ENCODE data around the gene TTLL10. TPM values are rescaled to one million over a fixed set of nuclear protein-coding genes. Genes with fewer than 3 reads are reported as not detected.

Gene TTLL10
- polyA plus RNA-seq, 2 of the 4 experiments (the other 2 are of a cell fraction): not detected

GRCh38 chr1:1226566-1227362 is 53.1 kb downstream of the TTLL10 start:
- H3K9me3 ChIP-seq: no peaks in the 10 kb centered on the region
- no peak for ATAC-seq
- no peak overlapping the region for H3K4me2 ChIP-seq
- H3K4me1 ChIP-seq: peaks cover 8% of the 10 kb centered on the region; the same call in 1 of the 3 replicates
- no peak for TF ChIP-seq JUNB (IDR thresholded peaks at IDR 0.05)
- no peak for TF ChIP-seq HDAC2 (IDR thresholded peaks at IDR 0.05)
- no peak for TF ChIP-seq CBX8 (IDR thresholded peaks at IDR 0.05)
- no peak for TF ChIP-seq MAX (IDR thresholded peaks at IDR 0.05)
- TF ChIP-seq SMC3 (IDR thresholded peaks at IDR 0.05): no peak
- TF ChIP-seq CTCF (IDR thresholded peaks at IDR 0.05): no peak
- no peak for TF ChIP-seq CEBPB (IDR thresholded peaks at IDR 0.05)
- no peak for TF ChIP-seq CHD2 (IDR thresholded peaks at IDR 0.05; ENCODE audit: low read length, partially characterized antibody)
- no peak for TF ChIP-seq ESRRA (IDR thresholded peaks at IDR 0.05; ENCODE audit: borderline replicate concordance, low read length)
- TF ChIP-seq PHF8 (IDR thresholded peaks at IDR 0.05; ENCODE audit: borderline replicate concordance, low read depth): no peak
- TF ChIP-seq USF2 (IDR thresholded peaks at IDR 0.05): no peak
- no peak for TF ChIP-seq KDM1A (IDR thresholded peaks at IDR 0.05; ENCODE audit: low read depth)
- no peak for TF ChIP-seq FOSL2 (IDR thresholded peaks at IDR 0.05)
- TF ChIP-seq FOSL2 (CRISPR knock-in tag; IDR thresholded peaks at IDR 0.05): no peak
- TF ChIP-seq HOXB5 (CRISPR knock-in tag; IDR thresholded peaks at IDR 0.05): no peak
- no peak for TF ChIP-seq MAFK (IDR thresholded peaks at IDR 0.05; ENCODE audit: partially characterized antibody)
- no peak for DNase-seq (ENCODE audit: low read depth in 1 of 2, low spot score in 1 of 2)
- H3K27ac ChIP-seq: no peak overlapping the region
- H3K4me3 ChIP-seq: no peak overlapping the region
- FAIRE-seq: no peak
- ChIA-PET POLR2A (no interaction called here), CTCF (interaction anchor here (0.9 to 4.2 kb wide), 4 partner anchors 14 to 108 kb away, joined by 3 to 31 read pairs (median 4); no protein-coding TSS in a partner anchor)
- WGBS (ENCODE audit: missing lambda C conversion rate): 95% methylated on average over 13 of the region's 44 CpGs

- POLR2A ChIA-PET: no interaction called here
- no peak for TF ChIP-seq RARB (CRISPR knock-in tag; IDR thresholded peaks at IDR 0.05)
- TF ChIP-seq EHF (CRISPR knock-in tag; IDR thresholded peaks at IDR 0.05): no peak
- TF ChIP-seq TP53 (CRISPR knock-in tag; IDR thresholded peaks at IDR 0.05): no peak
- no peak for TF ChIP-seq ATOH8 (CRISPR knock-in tag; IDR thresholded peaks at IDR 0.05; ENCODE audit: low read depth)
- Histone ChIP-seq H3K27ac (no peak overlapping the region), H3K9me3 (no peaks in the 10 kb centered on the region), H3K4me3 (no peak overlapping the region), H3K4me2 (no peak overlapping the region), H3K4me1 (peaks cover 8% of the 10 kb centered on the region; the same call in 1 of the 3 replicates)
- no peak for FAIRE-seq
- no peak for ATAC-seq
- DNase-seq (ENCODE audit: low read depth in 1 of 2, low spot score in 1 of 2): no peak
- no CpG with 5 or more reads among the region's 25 CpGs for WGBS (ENCODE audit: missing lambda C conversion rate)
- CTCF ChIA-PET: interaction anchor here (0.9 to 4.2 kb wide), 3 partner anchors 15 to 105 kb away, joined by 3 to 31 read pairs (median 4); no protein-coding TSS in a partner anchor
These were observed 53.7 kb downstream of the TTLL10 start for GRCh38 chr1:1227386-1227785.

GRCh38 chr1:1228187-1228586 is 54.5 kb downstream of the TTLL10 start:
- no peak for DNase-seq (ENCODE audit: low read depth in 1 of 2, low spot score in 1 of 2)
- no peak for ATAC-seq
- H3K4me3 ChIP-seq: no peak overlapping the region
- H3K27ac ChIP-seq: no peak overlapping the region
- ChIA-PET POLR2A (no interaction called here), CTCF (interaction anchor here (1.6 kb wide), 1 partner anchor 16 kb away, joined by 4 read pairs; no protein-coding TSS in a partner anchor)
- no peaks in the 10 kb centered on the region for H3K9me3 ChIP-seq
- 96% methylated on average over 9 of the region's 30 CpGs for WGBS (ENCODE audit: missing lambda C conversion rate)
- no peak for FAIRE-seq
- peaks cover 16% of the 10 kb centered on the region; the same call in 2 of the 3 replicates for H3K4me1 ChIP-seq
- no peak overlapping the region for H3K4me2 ChIP-seq
- TF ChIP-seq CBX2 (IDR thresholded peaks at IDR 0.05; ENCODE audit: borderline replicate concordance, low read depth): no peak
- TF ChIP-seq RAD21 (conservative IDR thresholded peaks at IDR 0.05 in 1 of 2, IDR thresholded peaks at IDR 0.05 in 1 of 2): no peak
- no peak for TF ChIP-seq HES2 (IDR thresholded peaks at IDR 0.05)
- TF ChIP-seq ATOH8 (CRISPR knock-in tag; IDR thresholded peaks at IDR 0.05; ENCODE audit: low read depth): no peak
- TF ChIP-seq CHD2 (IDR thresholded peaks at IDR 0.05; ENCODE audit: low read length, partially characterized antibody): no peak
- TF ChIP-seq REST (IDR thresholded peaks at IDR 0.05): no peak
